ENCODE results near the gene PSMD14. TPM values are rescaled to one million over a fixed set of nuclear protein-coding genes. Genes with fewer than 3 reads are reported as not detected.

The PSMD14 gene
- total RNA-seq, 1 experiment from 2014 or later = 49.5 TPM

- DNase-seq (ENCODE audit: low spot score) = no peak
These were observed 74.5 kb downstream of the PSMD14 start for GRCh38 chr2:161382747-161383146.

- DNase-seq (ENCODE audit: low spot score) = no peak
These were observed 76.6 kb downstream of the PSMD14 start for GRCh38 chr2:161384864-161385263.

- DNase-seq (ENCODE audit: low spot score) = no peak
These were observed 78.1 kb downstream of the PSMD14 start for GRCh38 chr2:161386228-161386824.

- DNase-seq (ENCODE audit: low spot score) = no peak
These were observed 80.0 kb downstream of the PSMD14 start for GRCh38 chr2:161388146-161388779.

- DNase-seq (ENCODE audit: low spot score) = no peak
These were observed 83.7 kb downstream of the PSMD14 start for GRCh38 chr2:161391737-161392506.

- DNase-seq (ENCODE audit: low spot score) = no peak
These were observed 91.9 kb downstream of the PSMD14 start for GRCh38 chr2:161400076-161400475.

GRCh38 chr2:161402297-161402696 is 94.1 kb downstream of the PSMD14 start:
- DNase-seq (ENCODE audit: low spot score) = no peak

- no peak for DNase-seq (ENCODE audit: low spot score)
These were observed 98.1 kb downstream of the PSMD14 start for GRCh38 chr2:161406316-161406715.

- no peak for DNase-seq (ENCODE audit: low spot score)
These were observed 99.4 kb downstream of the PSMD14 start for GRCh38 chr2:161407597-161407996.

GRCh38 chr2:161409308-161409907 is 101.2 kb downstream of the PSMD14 start:
- no peak for DNase-seq (ENCODE audit: low spot score)

- no peak for DNase-seq (ENCODE audit: low spot score)
These were observed 104.1 kb downstream of the PSMD14 start for GRCh38 chr2:161412346-161412745.

GRCh38 chr2:161414042-161415033 is 106.1 kb downstream of the PSMD14 start:
- peak; percentile 58 for DNase-seq (ENCODE audit: low spot score)

- DNase-seq (ENCODE audit: low spot score) = peak; percentile 31
These were observed 107.1 kb downstream of the PSMD14 start for GRCh38 chr2:161415034-161415986.

GRCh38 chr2:161415987-161416707 is 107.9 kb downstream of the PSMD14 start, which contains the start of gene TBR1:
TSS of gene TBR1 (plus strand) at chr2:161416297. CDS start at chr2:161416411, 114 bp downstream.
- no peak for DNase-seq (ENCODE audit: low spot score)

- no peak for DNase-seq (ENCODE audit: low spot score)
These were observed 108.6 kb downstream of the PSMD14 start for GRCh38 chr2:161416708-161417437.

GRCh38 chr2:161417438-161418274 is 109.4 kb downstream of the PSMD14 start:
- DNase-seq (ENCODE audit: low spot score) = no peak

GRCh38 chr2:161418275-161418714 is 110.1 kb downstream of the PSMD14 start:
- no peak for DNase-seq (ENCODE audit: low spot score)

Measured in HT-29 (cell line).